PC-3 (cell line): ENCODE data around the gene XRCC6. TPM values are rescaled to one million over a fixed set of nuclear protein-coding genes. Genes with fewer than 3 reads are reported as not detected.

Source experiments
- ATAC-seq: fragments of 200-7000 bp; cut with Tn5 transposase; 2 replicates; pipeline ENCODE4 v1.9.1; 2020; ENCODE audit warnings: mild to moderate bottlenecking, moderate library complexity
- BruUV-seq: library from RNA; stranded (reverse); fragments of 400-500 nt; replicated peaks from 2 replicates; lab custom pipeline; 2021; lab: Mats Ljungman, UMichigan
- CTCF ChIA-PET: fragments of 300-600 bp; sonication (Branson Sonifier 250); formaldehyde crosslinking; loops from one replicate; lab custom pipeline; 2022; ENCODE audit warnings: antibody characterized with exemption; lab: Charles Lee
- POLR2A ChIA-PET: fragments of 300-600 bp; sonication (Branson Sonifier 250); formaldehyde crosslinking; loops from one replicate; lab custom pipeline; 2022; ENCODE audit warnings: antibody characterized with exemption; ENCODE audit not compliant: unreplicated experiment; lab: Charles Lee
- DNase-seq: peaks from one replicate; pipeline ENCODE4 v3.0.0-alpha.2; 2015
- H2AFZ ChIP-seq: fragments of 300-600 bp; sonication (generic); 2 replicates; pipeline ENCODE4 v1.6.0; 2016; ENCODE audit warnings: antibody characterized with exemption, low read length
- H3F3A ChIP-seq: fragments of 300-600 bp; sonication (generic); one replicate; pipeline ENCODE4 v1.6.0; 2017; ENCODE audit warnings: antibody characterized with exemption, low read length, control low read depth, mild to moderate bottlenecking; ENCODE audit not compliant: unreplicated experiment
- H3K27ac ChIP-seq: fragments of 300-600 bp; sonication (generic); 2 replicates; pipeline ENCODE4 v1.5.1; 2016; ENCODE audit warnings: mild to moderate bottlenecking, low read length
- H3K27me3 ChIP-seq: fragments of 300-600 bp; sonication (generic); 2 replicates; pipeline ENCODE4 v1.6.1; 2016; ENCODE audit warnings: low read length, mixed read lengths
- H3K36me3 ChIP-seq: fragments of 300-600 bp; sonication (generic); 2 replicates; pipeline ENCODE4 v1.6.1; 2016; ENCODE audit warnings: low read depth, mixed run types, low read length, mixed read lengths
- H3K4me1 ChIP-seq: fragments of 300-600 bp; sonication (generic); 2 replicates; pipeline ENCODE4 v1.5.1; 2016; ENCODE audit warnings: low read length; ENCODE audit not compliant: insufficient read depth
- H3K4me2 ChIP-seq: fragments of 300-600 bp; sonication (generic); 2 replicates; pipeline ENCODE4 v1.6.0; 2016; ENCODE audit warnings: low read length
- H3K4me3 ChIP-seq: fragments of 300-600 bp; sonication (generic); 2 replicates; pipeline ENCODE4 v1.5.1; 2016; ENCODE audit warnings: mild to moderate bottlenecking, low read length, mixed read lengths
- H3K79me2 ChIP-seq: fragments of 300-600 bp; sonication (generic); 2 replicates; pipeline ENCODE4 v1.6.1; 2017; ENCODE audit warnings: low read length, mixed read lengths
- H3K9ac ChIP-seq: fragments of 300-600 bp; sonication (generic); 2 replicates; pipeline ENCODE4 v1.6.0; 2016; ENCODE audit warnings: mild to moderate bottlenecking, low read length
- H3K9me2 ChIP-seq: fragments of 300-600 bp; sonication (generic); replicated peaks from 2 replicates; pipeline ENCODE4 v1.6.1; 2016; ENCODE audit warnings: mixed run types, low read length, mixed read lengths
- H3K9me3 ChIP-seq: fragments of 300-600 bp; sonication (generic); 2 replicates; pipeline ENCODE4 v1.6.1; 2016; ENCODE audit warnings: low read length, mixed read lengths
- H4K20me1 ChIP-seq: fragments of 300-600 bp; sonication (generic); 2 replicates; pipeline ENCODE4 v1.6.1; 2016; ENCODE audit warnings: low read length, mixed read lengths
- CTCF ChIP-seq: fragments of 300-600 bp; sonication (generic); conservative IDR thresholded peaks from 2 replicates; pipeline ENCODE4 v1.5.1; 2017; ENCODE audit warnings: antibody characterized with exemption, low read depth, mild to moderate bottlenecking, low read length
- EZH2 ChIP-seq: fragments of 300-600 bp; sonication (generic); IDR thresholded peaks from one replicate; pipeline ENCODE4 v1.6.1; 2017; ENCODE audit warnings: antibody characterized with exemption, mild to moderate bottlenecking, low read length; ENCODE audit not compliant: unreplicated experiment
- EZH2phosphoT487 ChIP-seq: fragments of 300-600 bp; sonication (generic); IDR thresholded peaks from 2 replicates; pipeline ENCODE4 v1.6.1; 2018; ENCODE audit warnings: mild to moderate bottlenecking, antibody characterized with exemption, low read length, borderline replicate concordance
- intact Hi-C: fragments of 100-400 bp; cut with micrococcal nuclease; formaldehyde crosslinking; loops from 2 replicates; pipeline ENCODE4 v1.9.0; 2023
- total RNA-seq: library from RNA; depleted of rRNA; stranded (reverse); fragments of >200 nt; gene quantifications from 2 replicates; pipeline ENCODE4 v1.2.3, GENCODE V29; 2014

Gene XRCC6
- total RNA-seq, 1 experiment from 2014 or later: 432 TPM

GRCh38 chr22:41656556-41656955 lies 35.5 kb downstream of the XRCC6 start:
- no peak overlapping the region for H2AFZ ChIP-seq
- no peaks in the 10 kb centered on the region for H3F3A ChIP-seq
- no peak overlapping the region for H3K9ac ChIP-seq
- BruUV-seq: no TSS peak
- no peak for TF ChIP-seq EZH2
- no peaks in the 10 kb centered on the region for H3K9me3 ChIP-seq
- no peaks in the 10 kb centered on the region for H3K9me2 ChIP-seq
- H3K4me3 ChIP-seq: no peak overlapping the region
- no peaks in the 10 kb centered on the region for H4K20me1 ChIP-seq
- no peak overlapping the region for H3K27ac ChIP-seq
- no peaks in the 10 kb centered on the region for H3K27me3 ChIP-seq
- no peaks in the 10 kb centered on the region for H3K79me2 ChIP-seq
- CTCF ChIA-PET: no interaction called here
- no peaks in the 10 kb centered on the region for H3K4me1 ChIP-seq
- ATAC-seq (no peak), DNase-seq (no peak)
- no peak overlapping the region for H3K4me2 ChIP-seq
- POLR2A ChIA-PET: no interaction called here
- peaks cover 53% of the 10 kb centered on the region for H3K36me3 ChIP-seq
- intact Hi-C loops: no loop called here

- no peak overlapping the region for H3K9ac ChIP-seq
- no peaks in the 10 kb centered on the region for H3K4me1 ChIP-seq
- no peaks in the 10 kb centered on the region for H3K79me2 ChIP-seq
- H2AFZ ChIP-seq: no peak overlapping the region
- TF ChIP-seq EZH2 (no peak), EZH2phosphoT487 (no peak), CTCF (no peak)
- BruUV-seq: no TSS peak
- intact Hi-C loops: no loop called here
- H3F3A ChIP-seq: no peaks in the 10 kb centered on the region
- H3K9me3 ChIP-seq: no peaks in the 10 kb centered on the region
- ChIA-PET POLR2A (no interaction called here), CTCF (no interaction called here)
- no peak overlapping the region for H3K27ac ChIP-seq
- H3K4me3 ChIP-seq: no peak overlapping the region
- no peak for ATAC-seq
- H3K36me3 ChIP-seq: peaks cover 54% of the 10 kb centered on the region
- H4K20me1 ChIP-seq: no peaks in the 10 kb centered on the region
- no peaks in the 10 kb centered on the region for H3K27me3 ChIP-seq
- DNase-seq: no peak
- no peaks in the 10 kb centered on the region for H3K9me2 ChIP-seq
- no peak overlapping the region for H3K4me2 ChIP-seq
Measured at GRCh38 chr22:41657709-41658108, 36.6 kb downstream of the XRCC6 start.

- DNase-seq (no peak), ATAC-seq (no peak)
- Histone ChIP-seq H2AFZ (no peak overlapping the region), H3K27ac (no peak overlapping the region), H3K9ac (no peak overlapping the region), H3K4me2 (no peak overlapping the region), H3K36me3 (peaks cover 52% of the 10 kb centered on the region), H3K9me2 (no peaks in the 10 kb centered on the region), H3K4me3 (no peak overlapping the region), H3F3A (no peaks in the 10 kb centered on the region), H3K79me2 (no peaks in the 10 kb centered on the region), H3K27me3 (no peaks in the 10 kb centered on the region), H4K20me1 (no peaks in the 10 kb centered on the region), H3K9me3 (no peaks in the 10 kb centered on the region), H3K4me1 (no peaks in the 10 kb centered on the region)
- intact Hi-C loops: no loop called here
- ChIA-PET CTCF (no interaction called here), POLR2A (no interaction called here)
- no TSS peak for BruUV-seq
- TF ChIP-seq EZH2 (no peak), EZH2phosphoT487 (no peak), CTCF (no peak)
Measured at GRCh38 chr22:41658869-41659268, 37.8 kb downstream of the XRCC6 start.
